ENCODE data around the gene S100A4. TPM values are rescaled to one million over a fixed set of nuclear protein-coding genes. Genes with fewer than 3 reads are reported as not detected.
"Not testable (repeated sequence)": the region's sequence is repeated elsewhere in the genome, so short reads cannot be mapped to it uniquely, and the experiment has no call there.

Gene S100A4
- total RNA-seq, 1 donor from 2014 or later, result 375 TPM

DNA sequence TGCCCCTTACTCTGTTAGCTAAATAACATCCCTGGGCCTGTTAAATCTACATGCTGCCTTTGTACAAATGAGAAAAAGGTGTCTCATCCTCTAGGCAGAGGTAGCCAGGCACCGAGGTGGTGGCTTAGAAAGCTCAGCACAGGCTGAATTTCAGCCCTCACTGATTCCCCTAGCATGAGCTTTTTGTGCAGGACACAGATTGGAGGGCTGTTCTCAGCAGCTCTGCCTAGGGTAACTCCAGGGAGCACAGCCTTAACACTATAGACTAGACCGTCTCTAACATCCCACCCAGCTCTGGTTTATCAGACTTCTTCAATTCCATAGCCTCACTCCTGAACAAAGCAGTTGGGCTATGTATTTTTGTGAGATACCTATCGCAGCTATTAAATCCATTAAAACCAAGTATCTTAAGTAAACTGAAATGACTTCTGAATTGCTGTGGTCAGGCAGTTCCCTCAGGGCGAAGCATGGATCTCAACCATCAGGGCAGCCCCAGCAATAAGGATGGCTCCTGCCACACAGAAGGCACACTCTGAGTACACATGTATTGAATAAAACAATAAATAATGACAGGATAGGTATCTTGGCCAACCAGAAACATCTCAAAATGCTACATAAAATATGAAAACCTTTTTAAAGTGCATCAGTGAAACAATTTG lies 24.7 kb downstream of the S100A4 start:
- intact Hi-C loops (cut with DNase I), result no loop called here
- TF ChIP-seq, protein P1, sequence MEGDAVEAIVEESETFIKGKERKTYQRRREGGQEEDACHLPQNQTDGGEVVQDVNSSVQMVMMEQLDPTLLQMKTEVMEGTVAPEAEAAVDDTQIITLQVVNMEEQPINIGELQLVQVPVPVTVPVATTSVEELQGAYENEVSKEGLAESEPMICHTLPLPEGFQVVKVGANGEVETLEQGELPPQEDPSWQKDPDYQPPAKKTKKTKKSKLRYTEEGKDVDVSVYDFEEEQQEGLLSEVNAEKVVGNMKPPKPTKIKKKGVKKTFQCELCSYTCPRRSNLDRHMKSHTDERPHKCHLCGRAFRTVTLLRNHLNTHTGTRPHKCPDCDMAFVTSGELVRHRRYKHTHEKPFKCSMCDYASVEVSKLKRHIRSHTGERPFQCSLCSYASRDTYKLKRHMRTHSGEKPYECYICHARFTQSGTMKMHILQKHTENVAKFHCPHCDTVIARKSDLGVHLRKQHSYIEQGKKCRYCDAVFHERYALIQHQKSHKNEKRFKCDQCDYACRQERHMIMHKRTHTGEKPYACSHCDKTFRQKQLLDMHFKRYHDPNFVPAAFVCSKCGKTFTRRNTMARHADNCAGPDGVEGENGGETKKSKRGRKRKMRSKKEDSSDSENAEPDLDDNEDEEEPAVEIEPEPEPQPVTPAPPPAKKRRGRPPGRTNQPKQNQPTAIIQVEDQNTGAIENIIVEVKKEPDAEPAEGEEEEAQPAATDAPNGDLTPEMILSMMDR (IDR thresholded peaks at IDR 0.05), result no peak
- TF ChIP-seq POLR2AphosphoS5 (IDR thresholded peaks at IDR 0.05; ENCODE audit: insufficient read depth in 1 of 2, low read depth in 1 of 2) (no peak), POLR2A (IDR thresholded peaks at IDR 0.05) (no peak)
- Histone ChIP-seq H3K36me3 (no peaks in the 10 kb centered on the region), H3K27ac (no peak overlapping the region), H3K9me3 (no peaks in the 10 kb centered on the region), H3K4me1 (peaks cover 15% of the 10 kb centered on the region), H3K4me3 (no peak overlapping the region), H3K27me3 (no peaks in the 10 kb centered on the region)
- peak in 1 of 2 donors; percentile 34 for DNase-seq (ENCODE audit: extremely low spot score in 2 of 2)

DNA sequence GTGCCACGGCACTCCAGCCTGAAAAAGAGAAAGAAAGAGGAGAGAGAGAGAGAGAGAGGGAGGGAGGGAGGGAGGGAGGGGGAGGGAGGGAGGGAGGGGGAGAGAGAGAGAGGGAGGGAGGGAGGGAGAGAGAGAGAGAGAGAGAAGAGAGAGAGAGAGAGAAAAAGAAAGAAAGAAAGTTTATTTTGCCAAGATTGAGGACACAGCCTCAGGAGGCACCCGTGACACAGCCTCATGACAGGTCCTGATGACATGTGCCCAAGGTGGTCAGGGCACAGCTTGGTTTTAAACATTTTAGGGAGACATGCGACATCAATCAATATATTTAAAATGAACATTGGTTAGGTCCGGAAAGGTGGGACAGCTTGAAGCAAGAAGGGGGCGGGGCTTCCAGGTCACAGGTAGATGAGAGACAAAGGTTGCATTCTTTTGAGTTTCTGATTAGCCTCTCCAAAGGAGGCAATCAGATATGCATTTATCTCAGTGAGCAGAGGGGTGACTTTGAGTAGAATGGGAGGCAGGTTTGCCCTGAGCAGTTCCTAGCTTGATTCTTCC lies 25.4 kb downstream of the S100A4 start:
- H3K9me3 ChIP-seq; H3K27me3 ChIP-seq; intact Hi-C loops (cut with DNase I); H3K27ac ChIP-seq; H3K4me3 ChIP-seq; H3K36me3 ChIP-seq: not testable (repeated sequence)
- H3K4me1 ChIP-seq, result peaks cover 10% of the 10 kb centered on the region
- peak in 1 of 2 donors; percentile 25 for DNase-seq (ENCODE audit: extremely low spot score in 2 of 2)

DNA sequence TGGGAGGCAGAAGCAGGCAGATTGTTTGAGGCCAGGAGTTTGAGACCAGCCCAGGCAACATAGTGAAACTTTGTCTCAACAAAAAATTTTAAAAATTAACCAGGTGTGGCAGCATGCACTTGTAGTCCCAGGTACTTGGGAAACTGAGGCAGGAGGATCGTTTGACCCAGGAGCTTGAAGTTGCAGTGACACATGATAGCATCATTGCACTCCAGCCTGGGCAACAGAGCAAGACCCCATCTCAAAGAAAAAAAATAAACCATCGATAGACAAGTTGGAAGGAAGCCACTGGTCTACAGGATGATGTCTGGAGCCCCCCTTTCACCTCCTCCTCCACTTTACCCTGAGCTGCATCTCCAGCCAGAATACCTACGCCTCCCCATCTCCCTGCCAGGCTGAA lies 26.4 kb downstream of the S100A4 start:
- Histone ChIP-seq H3K27ac (no peak overlapping the region), H3K9me3 (no peaks in the 10 kb centered on the region), H3K4me1 (peaks cover 7% of the 10 kb centered on the region), H3K36me3 (no peaks in the 10 kb centered on the region), H3K4me3 (no peak overlapping the region), H3K27me3 (no peaks in the 10 kb centered on the region)
- intact Hi-C loops (cut with DNase I), result no loop called here
- peak in 1 of 2 donors; percentile 37 for DNase-seq (ENCODE audit: extremely low spot score in 2 of 2)
- TF ChIP-seq, protein P1 (IDR thresholded peaks at IDR 0.05), result no peak
- TF ChIP-seq POLR2AphosphoS5 (IDR thresholded peaks at IDR 0.05; ENCODE audit: insufficient read depth in 1 of 2, low read depth in 1 of 2), result no peak
- no peak for TF ChIP-seq POLR2A (IDR thresholded peaks at IDR 0.05)

DNA sequence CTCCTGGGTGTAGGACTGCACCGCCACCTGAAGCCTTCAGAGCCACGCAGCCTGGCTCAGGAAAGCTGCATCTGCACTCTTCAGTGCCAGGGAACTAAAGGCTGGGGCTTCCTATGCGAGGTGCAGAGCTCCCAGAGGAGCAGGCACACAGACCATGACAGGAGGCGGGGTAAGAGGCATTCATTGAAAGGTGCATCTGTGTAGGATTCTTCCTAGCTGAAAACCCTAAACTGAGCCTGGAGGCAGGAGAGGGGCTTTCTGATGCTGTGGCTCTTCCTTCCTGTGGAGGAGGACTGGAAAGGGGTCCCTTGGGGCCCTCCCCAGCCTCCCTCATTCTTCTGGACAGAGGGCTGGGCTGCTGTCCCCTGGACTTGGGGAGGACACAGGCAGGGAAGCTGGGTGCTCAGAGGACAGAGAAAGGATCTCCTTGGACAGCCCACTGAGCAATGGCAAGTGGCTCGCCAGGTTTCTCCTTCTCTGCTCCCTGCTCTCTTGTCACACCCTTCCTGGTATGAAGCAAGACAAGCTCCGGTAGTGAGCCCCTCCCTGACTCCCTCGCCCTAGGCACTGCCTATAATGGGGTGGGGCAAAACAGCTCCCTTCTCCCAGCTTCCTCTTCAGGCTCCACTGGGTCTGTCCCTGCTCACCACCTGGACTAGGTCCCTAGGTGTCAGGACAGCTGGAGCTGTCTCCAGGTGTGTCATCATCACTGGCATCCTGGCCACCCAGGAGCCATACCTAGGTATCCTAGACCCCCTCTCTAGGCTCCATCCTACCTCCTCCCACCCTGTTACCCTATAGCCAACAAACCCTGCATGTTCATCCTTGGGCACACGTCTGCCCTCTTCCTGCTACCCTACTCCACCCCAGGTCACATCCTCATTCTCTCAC lies 29.9 kb downstream of the S100A4 start:
- Histone ChIP-seq H3K36me3 (no peaks in the 10 kb centered on the region), H3K27me3 (no peaks in the 10 kb centered on the region), H3K4me1 (peaks cover 7% of the 10 kb centered on the region), H3K27ac (peak overlapping the region; percentile 47), H3K4me3 (no peak overlapping the region), H3K9me3 (no peaks in the 10 kb centered on the region)
- TF ChIP-seq, protein P1 (IDR thresholded peaks at IDR 0.05), result no peak
- TF ChIP-seq POLR2A (IDR thresholded peaks at IDR 0.05), result no peak
- TF ChIP-seq POLR2AphosphoS5 (IDR thresholded peaks at IDR 0.05; ENCODE audit: insufficient read depth in 1 of 2, low read depth in 1 of 2), result peak; percentile 37 to 63
- peak in 1 of 2 donors; percentile 96 for DNase-seq (ENCODE audit: extremely low spot score in 2 of 2)
- intact Hi-C loops (cut with DNase I), result no loop called here

DNA sequence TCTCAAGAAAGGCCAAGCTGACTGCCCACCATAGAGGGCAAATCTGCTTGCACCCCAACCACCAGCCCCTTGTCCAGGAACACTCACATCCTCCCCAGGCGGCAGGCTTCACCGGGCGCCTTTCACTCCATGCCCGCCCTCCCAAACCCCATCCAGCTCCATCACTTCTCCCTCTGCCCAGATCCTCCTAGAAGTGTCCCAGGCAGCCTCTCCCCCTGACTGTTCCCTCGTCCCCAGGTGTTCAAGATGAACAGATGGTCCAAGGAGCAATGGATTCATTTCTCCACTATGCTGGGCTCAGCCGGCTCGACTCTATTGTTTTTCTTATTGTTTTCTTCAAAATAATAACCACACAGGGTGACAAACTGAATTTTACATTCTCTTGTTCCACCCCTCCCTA lies 31.9 kb downstream of the S100A4 start:
- no peaks in the 10 kb centered on the region for H3K27me3 ChIP-seq

More for the DNA sequence above, 31.9 kb downstream of the S100A4 start:
- Histone ChIP-seq H3K9me3 (no peaks in the 10 kb centered on the region), H3K4me1 (peaks cover 7% of the 10 kb centered on the region), H3K4me3 (no peak overlapping the region), H3K27ac (no peak overlapping the region), H3K36me3 (no peaks in the 10 kb centered on the region)
- peak in 1 of 2 donors; percentile 49 for DNase-seq (ENCODE audit: extremely low spot score in 2 of 2)
- intact Hi-C loops (cut with DNase I), result loop anchor here (5.0 kb wide), 2 partner anchors 54 to 99 kb away; partner anchors contain the start of genes S100A16 and S100A2
- no peak for TF ChIP-seq POLR2AphosphoS5 (IDR thresholded peaks at IDR 0.05; ENCODE audit: insufficient read depth in 1 of 2, low read depth in 1 of 2)

Measured in vagina (tissue), 2 donors.